Measurements from ENCODE around the gene GRID1.

DNA sequence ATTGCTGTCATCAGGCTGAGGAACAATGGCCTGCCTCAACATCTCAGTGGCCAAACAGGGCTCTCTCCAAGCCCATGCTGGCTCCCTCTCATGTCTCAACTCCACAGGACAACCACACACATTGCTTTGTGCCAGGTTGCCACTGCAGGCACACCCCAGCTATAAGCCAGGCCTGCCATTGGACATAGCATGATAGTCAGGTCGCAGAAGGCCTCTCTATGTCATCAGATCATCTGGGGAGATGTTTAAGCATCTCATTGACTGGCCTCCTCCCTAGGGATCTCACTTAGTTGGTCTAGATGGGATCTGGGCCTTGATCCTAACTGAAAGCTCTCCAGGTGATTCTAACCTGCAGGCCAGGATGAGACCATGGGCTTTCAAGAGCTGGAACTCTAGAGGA lies 257.2 kb downstream of the GRID1 start:
- TF ChIP-seq CTCF (IDR thresholded peaks at IDR 0.05) (no peak), POLR2A (IDR thresholded peaks at IDR 0.05) (no peak)
